Measurements from ENCODE around the gene ZNF451.

Gene ZNF451

DNA sequence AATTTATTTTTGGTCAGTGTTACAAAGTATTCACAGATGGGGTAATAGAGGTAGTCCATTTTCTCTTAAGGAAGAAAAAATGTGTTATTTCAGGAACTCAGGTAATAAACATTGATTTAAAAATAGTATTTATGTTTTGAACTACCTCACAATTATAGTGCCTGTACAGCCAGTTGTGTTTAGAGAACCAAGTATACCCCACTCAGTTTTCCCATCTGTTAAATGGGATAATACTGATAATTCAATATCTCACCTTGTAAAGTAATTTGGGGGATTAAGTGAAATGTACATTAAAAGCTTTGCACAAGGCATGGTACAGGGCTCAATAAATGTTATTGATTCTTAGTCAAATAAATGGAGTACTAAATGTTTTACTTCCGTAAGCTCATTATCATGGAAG, 4.7 kb downstream of the ZNF451 start:
- no peak for DNase-seq (ENCODE audit: low spot score)

DNA sequence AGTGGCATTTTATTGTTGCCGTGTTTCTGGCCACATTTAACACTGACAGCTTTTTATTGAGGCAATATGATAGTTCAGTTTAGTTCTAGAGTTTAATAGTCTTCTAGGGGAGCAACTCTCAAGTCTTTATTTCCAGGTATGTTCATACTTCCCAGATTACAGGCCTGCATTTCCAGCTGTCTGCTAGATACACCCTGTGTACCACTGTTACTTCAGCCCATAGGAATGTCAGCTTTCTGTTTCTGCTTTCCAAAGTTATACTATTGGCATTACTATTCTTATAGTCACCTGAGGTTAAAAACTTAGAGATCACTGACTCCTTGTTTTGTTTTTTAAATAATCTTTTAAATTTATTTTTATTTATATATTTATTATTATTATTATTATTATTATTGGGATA, 7.6 kb downstream of the ZNF451 start:
- no peak for DNase-seq (ENCODE audit: low spot score)

DNA sequence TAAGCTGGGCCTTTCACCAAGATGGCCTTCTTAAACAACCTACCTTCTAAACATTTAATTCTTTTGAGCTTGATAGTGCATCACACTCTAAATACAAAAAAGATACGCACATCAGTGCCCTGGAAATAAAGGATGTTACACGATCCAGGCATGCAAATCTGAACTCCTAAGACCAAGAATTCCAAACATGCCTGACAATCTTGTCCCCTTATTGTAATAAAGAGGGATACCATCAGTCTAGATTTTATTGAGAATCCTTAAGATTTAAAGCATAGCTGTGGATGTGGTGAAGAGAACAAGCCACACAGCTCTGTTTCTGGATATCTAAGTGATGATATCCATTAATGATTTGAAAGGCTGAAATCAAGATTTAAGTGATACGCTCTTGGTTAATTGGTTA, 13.0 kb downstream of the ZNF451 start:
- no peak for DNase-seq (ENCODE audit: low spot score)

DNA sequence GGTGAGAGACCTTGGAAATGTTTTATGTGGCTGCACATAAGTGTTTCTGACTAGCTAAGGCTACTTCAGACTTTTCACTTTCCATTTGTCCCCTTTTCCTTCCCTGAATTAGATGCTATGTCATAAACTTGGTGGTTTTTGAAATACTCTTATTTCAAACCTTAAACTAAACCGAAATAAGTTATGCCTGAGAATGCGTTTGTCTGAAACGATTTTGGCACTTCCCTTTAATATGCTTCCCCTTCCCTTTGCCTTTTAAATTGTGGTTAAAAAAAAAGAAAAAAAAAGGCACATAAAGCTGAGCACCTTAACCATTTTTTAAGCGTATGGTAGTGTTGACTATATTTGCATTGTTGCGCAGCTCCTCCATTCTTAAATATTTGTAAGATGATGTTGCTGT, 14.3 kb downstream of the ZNF451 start:
- no peak for DNase-seq (ENCODE audit: low spot score)

DNA sequence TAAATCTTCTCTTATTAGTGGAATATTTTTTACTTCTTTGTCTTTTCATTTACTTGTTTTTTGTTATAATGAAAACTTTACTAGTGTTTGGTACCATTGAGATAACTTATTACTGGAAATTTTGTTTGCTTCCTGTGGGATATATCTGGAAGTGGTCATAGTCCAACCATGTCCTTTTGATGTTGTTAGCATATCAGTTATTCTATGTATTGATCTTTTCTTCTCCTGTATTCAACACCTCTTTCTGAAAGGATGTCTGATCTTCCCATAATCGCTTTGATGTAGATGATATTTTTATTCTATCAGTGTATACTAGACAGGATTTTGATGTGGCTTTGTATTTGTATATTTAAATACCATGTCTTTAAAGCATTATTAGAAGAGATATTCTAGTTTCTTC, 17.0 kb downstream of the ZNF451 start:
- DNase-seq (ENCODE audit: low spot score), result no peak

DNA sequence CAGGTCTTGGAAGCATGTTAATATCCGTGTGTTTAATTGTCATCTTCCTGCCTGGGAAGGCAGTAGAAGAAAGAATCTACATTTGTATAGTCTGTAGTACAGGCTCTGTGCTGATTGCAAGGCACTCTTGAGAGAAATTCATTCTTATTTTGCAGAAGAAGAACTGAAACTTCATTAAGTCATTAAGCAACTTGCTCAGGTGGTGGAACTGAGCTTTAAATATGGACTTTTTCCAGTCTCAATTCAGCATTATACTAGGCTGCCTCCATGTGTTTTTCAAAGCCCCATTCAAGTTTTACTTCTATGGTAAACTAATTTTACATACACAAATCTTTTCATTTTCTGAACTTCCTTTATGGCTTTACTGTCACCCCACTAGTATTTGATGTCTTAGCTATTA, 18.7 kb downstream of the ZNF451 start:
- no peak for DNase-seq (ENCODE audit: low spot score)

DNA sequence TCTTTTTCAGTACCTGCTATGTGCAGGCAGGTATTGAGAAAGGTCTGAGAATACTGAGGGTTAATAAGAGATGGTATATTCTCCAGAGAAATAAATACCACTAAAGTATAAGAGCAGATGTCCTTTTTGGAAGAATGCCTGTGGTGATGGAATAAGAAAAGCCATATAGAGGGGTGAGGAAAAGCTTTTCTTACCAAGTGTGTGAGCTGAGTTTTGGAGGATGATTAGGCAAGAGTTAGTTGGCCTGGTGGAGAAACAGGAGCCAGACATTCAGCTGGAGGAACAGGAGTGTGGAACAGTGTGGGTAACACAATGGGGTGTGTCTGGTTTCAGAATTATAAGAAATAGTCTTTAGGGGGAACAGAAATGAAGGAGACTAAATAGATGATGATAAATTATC, 19.9 kb downstream of the ZNF451 start:
- no peak for DNase-seq (ENCODE audit: low spot score)

DNA sequence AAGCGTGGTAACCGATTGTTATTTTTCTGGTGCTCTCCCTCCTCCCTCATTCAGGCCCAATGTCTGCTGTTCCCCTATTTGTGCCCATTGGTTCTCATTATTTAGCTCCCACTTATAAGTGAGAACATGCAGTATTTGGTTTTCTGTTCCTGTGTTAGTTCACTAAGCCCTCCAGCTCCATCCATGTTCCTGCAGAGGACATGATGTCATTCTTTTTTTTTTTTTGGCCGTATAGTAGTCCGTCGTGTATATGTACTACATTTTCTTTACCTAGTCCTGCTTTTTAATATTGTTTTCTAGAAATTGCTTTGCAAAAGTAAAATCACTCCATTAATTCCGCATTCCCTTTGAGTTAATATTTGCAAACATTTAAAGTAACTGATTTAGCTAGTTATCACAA, 23.1 kb downstream of the ZNF451 start:
- DNase-seq (ENCODE audit: low spot score), result no peak

DNA sequence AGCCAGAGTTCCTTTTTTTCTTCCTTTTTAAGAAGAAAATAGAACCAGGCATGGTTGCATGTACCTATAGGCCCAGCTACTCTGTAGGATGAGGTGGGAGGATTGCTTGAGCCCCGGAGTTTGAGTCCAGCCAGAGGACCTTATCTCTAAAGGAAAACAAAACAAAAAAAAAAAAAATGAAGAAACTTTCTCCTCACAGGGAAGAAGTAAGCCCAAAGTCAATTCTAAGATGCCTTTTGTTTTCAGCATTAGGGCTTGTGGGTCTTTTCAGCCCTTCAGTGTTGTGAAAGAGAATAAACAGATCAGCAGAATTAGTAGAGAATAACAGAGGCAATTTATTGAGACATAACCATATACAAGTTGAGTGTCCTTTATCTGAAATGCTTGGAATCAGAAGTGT, 26.8 kb downstream of the ZNF451 start:
- DNase-seq (ENCODE audit: low spot score), result no peak

DNA sequence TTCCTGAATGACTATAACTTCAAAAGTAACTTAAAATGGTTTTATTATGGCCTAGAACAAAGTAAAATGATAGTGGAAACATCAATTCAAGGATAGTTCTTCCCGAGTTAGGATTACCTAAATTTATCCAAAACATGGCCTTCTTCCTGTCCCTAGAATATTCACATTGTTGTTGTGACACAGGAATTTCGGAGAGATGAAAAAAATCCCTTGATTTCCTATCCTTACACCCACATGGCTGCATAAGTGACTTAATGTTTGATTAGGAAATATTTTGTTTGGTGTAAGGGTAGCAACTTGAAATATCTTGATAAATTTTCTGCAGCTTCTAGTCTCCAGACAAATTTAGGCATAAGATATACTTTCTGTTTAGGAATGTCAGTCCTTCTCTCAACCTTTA, 27.8 kb downstream of the ZNF451 start:
- no peak for DNase-seq (ENCODE audit: low spot score)

DNA sequence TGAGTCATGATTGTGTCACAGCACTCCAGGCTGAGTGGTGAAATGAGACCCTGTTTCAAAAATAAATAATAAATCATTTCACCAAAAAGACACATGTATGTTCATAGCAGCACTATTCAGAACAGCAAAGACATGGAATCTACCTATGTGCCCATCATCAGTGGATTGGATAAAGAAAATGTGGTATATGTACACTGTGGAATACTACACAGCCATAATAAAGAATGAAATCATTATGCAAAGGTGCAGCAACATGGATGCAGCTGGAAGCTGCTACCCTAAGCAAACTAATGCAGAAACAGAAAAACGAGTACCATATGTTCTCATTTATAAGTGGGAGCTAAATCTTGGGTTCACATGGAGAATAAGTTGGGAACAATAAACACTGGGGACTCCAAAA, 33.1 kb downstream of the ZNF451 start:
- DNase-seq (ENCODE audit: low spot score), result no peak

DNA sequence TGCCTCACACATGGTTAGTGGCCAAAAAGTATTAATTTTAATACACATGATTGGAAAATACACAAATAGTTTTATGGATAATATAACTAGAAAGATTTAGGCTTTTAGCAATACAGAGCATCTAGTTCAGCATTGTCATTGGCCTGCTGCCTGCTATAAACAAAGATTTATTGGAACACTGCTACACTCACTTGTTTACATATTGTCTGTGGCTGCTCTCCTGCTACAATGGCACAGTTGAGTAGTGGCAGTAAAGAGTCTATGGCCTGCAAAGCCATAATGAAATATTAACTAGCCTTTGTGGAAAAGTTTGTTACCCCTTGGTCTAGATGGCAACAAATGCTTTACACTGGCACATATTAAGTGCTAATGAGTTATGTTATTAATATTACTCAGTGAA, 37.8 kb downstream of the ZNF451 start:
- DNase-seq (ENCODE audit: low spot score), result no peak

DNA sequence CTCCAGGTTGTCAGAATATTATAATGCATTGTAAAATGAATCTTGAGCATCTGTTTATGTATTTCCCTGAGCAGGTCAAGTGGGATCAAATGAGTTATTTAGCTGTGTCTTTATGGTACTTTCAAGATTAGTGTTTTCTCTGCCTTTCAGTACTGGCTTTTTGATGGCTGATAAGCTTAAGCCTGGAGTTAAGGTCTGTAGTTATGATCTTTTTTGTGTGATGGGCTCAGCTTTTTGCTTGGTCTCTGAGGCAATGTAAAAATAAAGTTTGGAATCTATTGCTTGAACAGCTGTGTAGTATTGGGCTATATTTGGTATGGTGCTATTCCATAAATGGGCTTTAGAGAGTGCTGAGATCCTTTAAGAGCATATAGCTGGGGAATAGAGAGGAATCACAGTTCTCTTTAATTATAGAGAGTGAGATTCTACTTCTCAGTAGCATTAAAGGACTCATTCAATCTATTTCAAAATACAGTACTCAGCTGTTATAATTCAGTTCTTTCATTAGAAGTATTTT, 40.7 kb downstream of the ZNF451 start:
- no peak for DNase-seq (ENCODE audit: low spot score)

DNA sequence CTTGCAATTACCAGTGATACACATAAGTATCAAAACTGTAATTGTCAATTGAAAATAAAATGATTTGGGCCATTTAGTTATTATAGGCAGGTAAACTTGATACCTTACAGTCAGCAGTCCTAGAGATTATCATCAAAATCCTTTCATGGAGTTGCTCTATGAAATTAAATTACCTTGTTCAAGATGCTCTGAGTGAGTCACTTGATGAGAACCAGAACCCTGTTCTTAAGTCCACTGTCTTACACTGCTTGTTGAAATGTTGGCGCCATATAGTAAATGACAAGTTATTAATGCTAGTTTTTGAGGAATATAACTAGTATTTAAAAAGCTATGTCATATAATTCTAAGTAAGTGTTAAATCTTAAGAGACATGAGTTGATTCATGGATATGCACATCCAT, 45.0 kb downstream of the ZNF451 start:
- no peak for DNase-seq (ENCODE audit: low spot score)

DNA sequence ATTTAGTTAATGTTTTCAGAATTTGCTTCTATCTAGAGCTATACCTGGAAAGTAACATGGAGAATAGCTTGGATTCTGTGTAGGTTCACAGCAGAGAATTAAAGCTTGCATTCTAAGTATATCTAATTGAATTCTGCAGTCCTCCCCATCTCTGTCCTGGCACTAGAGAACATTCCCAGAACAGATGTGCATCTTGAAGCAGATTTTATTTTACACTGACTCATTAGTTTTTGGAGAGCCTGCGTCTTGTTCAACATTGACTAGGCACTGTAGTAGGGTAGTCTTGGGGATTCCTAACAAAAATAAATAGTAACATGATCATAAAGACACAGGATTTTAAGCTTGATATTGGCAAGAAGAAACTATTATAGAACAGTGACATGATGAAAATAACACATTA, 45.9 kb downstream of the ZNF451 start:
- DNase-seq (ENCODE audit: low spot score), result no peak

DNA sequence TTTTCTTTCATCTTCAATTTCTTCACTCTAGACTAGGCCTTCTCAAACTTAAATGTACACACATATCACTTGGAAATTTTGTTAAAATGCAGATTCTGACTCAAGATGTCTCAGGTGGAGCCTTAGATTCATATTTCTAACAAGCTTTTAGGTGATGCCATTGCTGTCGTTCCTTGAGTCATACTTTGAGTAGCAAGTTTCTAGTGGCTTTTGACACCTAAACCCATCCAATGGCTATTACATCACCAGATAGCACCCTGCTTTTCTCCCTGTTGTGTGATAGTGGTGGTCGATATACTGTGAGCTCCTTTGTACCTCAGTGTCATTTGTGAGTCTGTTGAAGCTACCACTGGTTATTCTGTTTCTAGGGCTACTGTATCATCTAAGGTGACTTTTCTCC, 47.4 kb downstream of the ZNF451 start:
- no peak for DNase-seq (ENCODE audit: low spot score)

DNA sequence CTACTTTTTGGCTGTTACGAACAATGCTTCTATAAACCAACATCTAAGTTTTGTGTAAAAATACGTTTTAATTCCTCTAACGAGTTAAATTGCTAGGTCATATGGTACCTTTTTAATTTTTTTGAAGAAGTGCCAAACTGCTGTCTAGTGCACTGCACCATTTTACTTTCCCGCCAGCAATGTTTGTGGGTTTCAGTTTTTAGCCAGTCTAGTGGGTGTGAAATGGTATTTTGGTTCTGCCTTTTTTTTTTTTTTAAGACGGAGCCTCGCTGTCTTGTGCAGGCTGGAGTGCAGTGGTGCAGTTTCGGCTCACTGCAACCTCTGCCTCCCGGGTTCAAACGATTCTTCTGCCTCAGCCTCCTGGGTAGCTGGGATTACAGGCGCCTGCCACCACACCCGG, 48.0 kb downstream of the ZNF451 start:
- no peak for DNase-seq (ENCODE audit: low spot score)

DNA sequence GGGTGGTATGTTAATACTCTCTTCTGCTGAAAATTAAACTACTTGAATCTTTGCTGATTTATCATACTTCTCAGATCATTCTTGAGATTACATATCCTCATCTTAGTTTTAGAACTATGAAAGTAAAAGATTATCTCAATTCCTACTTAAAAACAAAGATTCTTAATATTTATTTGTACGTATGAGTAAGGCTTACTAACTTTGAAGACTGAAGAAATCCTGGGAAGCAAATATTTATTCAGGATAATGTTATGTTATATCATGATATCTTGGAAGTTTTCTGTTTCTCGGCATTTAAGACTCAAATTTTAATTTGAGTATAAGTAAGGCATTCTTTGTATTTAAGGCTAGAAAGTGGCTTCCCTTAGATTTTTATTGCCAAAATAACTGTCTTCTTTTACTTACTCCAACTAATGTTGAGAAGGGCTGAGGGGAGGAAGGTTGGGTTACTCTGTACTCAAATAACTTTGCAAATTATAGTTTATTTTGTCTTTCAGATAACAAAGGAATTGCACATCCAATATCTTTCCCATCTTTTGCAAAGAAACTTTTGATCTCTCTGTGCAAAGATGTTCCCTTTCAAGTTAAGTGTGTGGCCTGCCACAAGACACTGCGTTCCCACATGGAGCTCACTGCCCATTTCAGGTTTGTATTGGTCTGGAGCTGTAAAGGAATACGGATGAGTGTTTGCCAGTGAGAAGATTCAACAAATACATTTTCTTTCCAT, 51.6 kb downstream of the ZNF451 start:
- no peak for DNase-seq (ENCODE audit: low spot score)

DNA sequence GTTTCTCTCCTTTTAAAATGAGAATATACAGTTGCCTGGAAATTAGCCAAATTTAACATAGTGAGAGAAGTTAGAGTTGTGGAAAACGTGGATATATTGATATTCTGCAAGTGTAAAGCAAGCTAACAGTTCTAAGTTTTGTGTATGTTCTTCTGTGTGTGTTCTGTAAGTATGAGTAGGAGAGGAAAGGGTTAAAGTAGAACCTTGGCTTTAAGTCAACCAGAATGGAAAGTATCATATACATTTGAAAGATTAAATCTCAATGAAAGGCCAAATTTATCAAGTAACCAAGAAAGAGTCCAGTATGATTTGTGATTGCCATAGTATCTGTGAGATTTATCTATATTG, 52.2 kb downstream of the ZNF451 start:
- no peak for DNase-seq (ENCODE audit: low spot score)

DNA sequence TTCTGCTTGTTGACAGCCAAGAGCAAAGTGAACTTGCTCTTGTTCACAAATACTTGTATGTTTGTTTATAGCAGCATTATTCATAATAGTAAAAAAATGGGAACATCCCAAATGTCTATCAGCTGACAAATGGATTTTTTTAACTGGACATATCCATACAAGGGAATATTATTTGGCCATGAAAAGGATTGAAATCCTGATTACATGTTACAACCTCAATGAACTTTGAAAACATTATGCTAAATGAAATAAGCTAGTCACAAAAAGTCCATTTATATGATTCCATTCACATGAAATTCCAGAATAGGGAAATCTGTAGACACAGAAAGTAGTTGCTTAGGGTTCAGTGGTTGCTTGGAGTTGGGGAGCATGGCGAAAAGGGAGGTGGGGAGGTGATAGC, 53.7 kb downstream of the ZNF451 start:
- DNase-seq (ENCODE audit: low spot score), result no peak

DNA sequence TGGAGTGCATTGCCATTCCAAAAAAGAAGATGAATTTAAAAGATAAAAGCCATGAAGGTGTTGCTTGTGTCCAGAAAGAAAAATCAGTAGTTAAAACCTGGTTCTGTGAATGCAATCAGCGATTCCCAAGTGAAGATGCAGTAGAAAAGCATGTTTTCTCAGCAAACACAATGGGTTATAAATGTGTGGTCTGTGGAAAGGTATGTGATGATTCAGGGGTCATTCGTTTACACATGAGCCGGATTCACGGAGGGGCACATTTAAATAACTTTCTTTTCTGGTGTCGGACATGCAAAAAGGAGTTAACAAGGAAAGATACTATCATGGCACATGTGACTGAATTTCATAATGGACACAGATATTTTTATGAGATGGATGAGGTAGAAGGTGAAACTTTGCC, 57.4 kb downstream of the ZNF451 start:
- DNase-seq (ENCODE audit: low spot score), result no peak

DNA sequence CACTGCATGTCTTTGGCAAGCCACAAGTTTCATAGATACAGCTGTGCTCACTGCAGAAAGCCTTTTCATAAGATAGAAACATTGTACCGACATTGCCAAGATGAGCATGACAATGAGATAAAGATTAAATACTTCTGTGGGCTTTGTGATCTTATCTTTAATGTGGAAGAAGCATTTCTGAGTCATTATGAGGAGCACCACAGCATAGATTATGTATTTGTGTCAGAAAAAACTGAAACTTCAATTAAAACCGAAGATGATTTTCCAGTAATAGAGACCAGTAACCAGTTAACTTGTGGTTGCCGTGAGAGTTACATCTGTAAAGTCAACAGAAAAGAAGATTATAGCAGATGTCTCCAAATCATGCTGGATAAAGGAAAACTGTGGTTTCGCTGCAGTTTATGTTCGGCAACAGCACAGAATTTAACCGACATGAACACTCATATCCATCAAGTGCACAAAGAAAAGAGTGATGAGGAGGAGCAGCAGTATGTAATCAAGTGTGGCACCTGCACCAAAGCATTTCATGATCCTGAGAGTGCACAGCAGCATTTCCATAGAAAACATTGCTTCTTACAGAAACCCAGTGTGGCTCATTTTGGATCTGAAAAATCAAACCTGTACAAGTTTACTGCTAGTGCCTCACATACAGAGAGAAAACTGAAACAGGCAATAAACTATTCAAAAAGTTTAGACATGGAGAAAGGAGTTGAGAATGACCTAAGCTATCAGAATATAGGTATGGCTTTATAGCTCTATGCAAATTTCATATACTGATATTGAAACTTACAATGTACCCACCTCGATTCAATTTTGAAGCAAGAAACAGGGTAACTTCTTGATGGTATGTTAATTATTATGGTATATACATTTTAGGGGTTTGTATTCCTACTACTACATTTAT, 58.2 kb downstream of the ZNF451 start:
- no peak for DNase-seq (ENCODE audit: low spot score)

DNA sequence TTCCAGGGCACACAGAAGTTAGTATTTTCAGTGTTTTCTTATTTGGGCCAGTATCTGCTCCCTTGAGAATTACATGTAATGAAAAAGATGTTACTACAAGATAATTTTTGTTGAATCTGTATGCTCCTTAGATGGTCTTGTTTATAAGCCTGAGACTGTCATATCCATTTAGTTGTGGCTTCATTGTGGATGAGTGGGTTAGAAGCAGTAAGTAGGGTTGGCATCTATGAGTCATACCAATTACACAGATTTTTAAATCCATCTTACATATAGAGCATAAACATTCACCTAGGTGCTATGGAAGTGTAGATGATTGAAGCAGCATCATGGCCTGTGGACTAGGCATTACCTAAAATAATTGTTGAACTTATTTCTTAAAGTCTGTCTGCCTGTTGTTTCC, 68.7 kb downstream of the ZNF451 start:
- no peak for DNase-seq (ENCODE audit: low spot score)

DNA sequence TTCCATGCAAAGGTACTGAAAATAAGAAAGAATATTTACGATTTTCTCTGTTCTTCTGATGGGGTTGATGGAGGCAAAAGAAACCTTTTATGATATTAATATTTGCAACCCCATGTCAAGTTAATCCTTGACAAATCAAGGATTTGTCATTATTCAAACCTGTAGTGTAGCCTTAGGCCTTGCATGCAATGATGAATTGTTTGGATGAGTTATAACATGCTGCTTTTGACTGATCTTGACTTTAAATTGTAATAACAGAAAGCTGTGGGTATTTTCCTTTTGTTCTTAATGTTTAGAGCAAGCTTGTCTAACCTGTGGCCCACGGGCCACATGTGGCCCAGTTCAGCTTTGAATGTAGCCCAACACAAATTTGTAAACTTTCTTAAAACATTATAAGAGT, 69.1 kb downstream of the ZNF451 start:
- no peak for DNase-seq (ENCODE audit: low spot score)

Measured in iPS-NIHi11 (cell line).